Raji (cell line): ENCODE results near the gene PRKAG1.

Experiments used
- POLR2A ChIP-seq: IDR thresholded peaks from 2 replicates; pipeline ENCODE4 v1.6.1; 2011; ENCODE audit warnings: low read depth, low read length, control low read depth; ENCODE audit not compliant: insufficient read depth

Gene PRKAG1

GRCh38 chr12:48957141-48958048 is 61.2 kb downstream of the PRKAG1 start, which contains the start of gene ARF3:
ARF3 (minus strand) TSS chr12:48957487; CDS start chr12:48941095, 16,392 bp downstream.
- TF ChIP-seq POLR2A: peak; percentile 78

DNA sequence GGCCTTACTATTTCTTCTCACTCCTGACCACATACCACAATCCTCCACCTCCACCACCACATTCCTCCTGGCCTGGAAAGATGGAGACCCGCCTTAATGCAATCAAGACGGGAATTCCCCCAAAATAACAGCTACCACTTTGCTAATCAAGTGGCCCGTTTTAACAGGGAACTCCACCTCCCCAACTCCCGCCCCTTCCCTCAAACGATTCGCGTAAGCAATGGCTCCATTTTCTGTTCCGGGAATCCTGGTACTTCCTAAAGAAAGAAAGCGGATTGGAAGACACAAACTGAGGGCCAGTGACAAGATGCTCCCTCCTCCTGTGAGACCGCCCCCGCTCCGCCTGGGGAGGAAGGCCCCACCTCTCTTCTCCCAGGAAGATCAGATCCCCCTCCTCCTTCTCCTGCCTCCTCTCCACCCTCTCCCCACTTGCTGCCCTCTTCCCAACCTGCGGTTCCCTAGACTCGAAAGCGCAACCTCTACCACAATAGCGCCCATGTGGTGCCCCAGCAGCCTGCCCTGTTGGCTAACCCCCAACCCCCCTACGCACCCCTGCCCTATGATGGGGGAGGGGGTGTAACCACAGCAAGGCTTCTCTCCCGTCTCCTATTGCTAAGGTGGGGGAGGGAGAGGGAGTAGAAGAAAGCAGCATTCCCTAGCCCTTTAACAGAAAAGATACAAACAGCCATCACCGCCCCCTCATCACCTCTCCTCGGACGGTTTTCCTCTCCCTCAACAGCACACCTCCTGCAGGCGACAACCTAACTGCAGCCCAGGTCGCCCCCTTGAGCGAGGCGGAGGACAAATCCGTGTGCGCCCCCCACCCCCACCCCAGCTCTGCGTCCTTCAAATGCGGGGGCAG is 62.1 kb downstream of the PRKAG1 start:
- no peak for TF ChIP-seq POLR2A

DNA sequence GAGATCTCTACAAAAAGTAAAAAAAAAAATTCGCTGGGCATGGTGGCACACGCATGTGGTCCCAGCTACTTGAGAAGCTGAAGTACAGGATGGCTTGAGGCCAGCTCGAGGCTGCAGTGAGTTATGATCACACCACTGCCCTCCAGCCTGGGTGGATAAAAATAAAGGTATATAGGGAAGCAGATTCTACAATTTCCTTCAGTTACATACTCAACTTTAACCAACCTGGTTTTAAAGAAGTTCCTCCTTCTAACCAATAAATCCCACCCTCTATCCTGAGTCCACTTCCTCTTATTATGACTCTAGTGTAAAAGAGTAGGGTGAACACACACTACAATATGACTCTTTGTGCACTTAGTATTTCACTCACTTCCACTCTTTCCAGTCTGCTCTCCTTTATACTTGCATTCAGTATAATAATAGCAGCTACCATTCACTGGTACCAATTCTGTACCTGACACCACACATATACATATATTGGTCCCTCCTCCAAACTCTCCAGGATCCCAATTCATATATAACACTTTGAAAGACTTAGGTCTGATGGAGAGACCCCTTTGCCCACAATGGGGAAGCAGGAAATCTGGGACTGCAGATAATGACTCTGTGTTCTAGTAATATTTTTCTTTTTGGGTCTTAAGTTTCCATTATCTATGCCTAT is 63.6 kb downstream of the PRKAG1 start:
- TF ChIP-seq POLR2A: no peak

DNA sequence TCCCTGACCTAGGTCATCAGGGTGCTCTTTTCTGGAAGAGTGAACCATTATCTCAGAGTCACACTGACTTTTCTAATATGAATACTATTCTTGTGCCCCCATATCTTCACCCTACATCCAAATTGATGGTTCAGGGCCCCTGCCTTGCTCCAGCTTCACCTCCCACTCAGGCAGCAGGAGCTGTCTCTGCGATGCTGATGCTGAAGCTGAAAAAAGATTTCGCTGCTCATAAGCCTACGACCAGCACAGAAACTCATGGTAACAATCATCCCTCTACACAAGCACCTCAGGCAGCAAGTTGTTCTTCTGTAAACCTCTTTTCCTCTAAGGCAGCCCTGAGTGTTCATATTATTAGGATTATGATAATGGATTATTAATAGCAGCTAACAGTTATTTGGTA is 64.5 kb downstream of the PRKAG1 start:
- no peak for TF ChIP-seq POLR2A

GRCh38 chr12:48952691-48953090 is 65.9 kb downstream of the PRKAG1 start:
- no peak for TF ChIP-seq POLR2A
